Trophoblast cell (in vitro differentiated cells and primary cell): Measurements from ENCODE around the gene NTPCR.

Source experiments
- DNase-seq, 2 donors: peaks; one replicate each; pipeline ENCODE4 v3.0.0-alpha.2; 2016
- H2AFZ ChIP-seq: 2 replicates; pipeline ENCODE4 v1.6.1; 2013; ENCODE audit warnings: low read length, moderate library complexity, mild to moderate bottlenecking; ENCODE audit not compliant: insufficient read depth, poor library complexity
- H2AK5ac ChIP-seq: 2 replicates; pipeline ENCODE4 v1.6.1; 2013; ENCODE audit warnings: mild to moderate bottlenecking, low read length
- H2BK120ac ChIP-seq: 2 replicates; pipeline ENCODE4 v1.6.1; 2013; ENCODE audit warnings: low read length, mild to moderate bottlenecking, moderate library complexity; ENCODE audit not compliant: insufficient read depth, poor library complexity
- H2BK12ac ChIP-seq: 2 replicates; pipeline ENCODE4 v1.6.1; 2013; ENCODE audit warnings: mild to moderate bottlenecking, low read length, moderate library complexity
- H2BK5ac ChIP-seq: 2 replicates; pipeline ENCODE4 v1.6.1; 2013; ENCODE audit warnings: low read length, low read depth, moderate library complexity, mild to moderate bottlenecking; ENCODE audit not compliant: poor library complexity
- H3K14ac ChIP-seq: 2 replicates; pipeline ENCODE4 v1.6.1; 2013; ENCODE audit warnings: mild to moderate bottlenecking, low read length
- H3K18ac ChIP-seq: 2 replicates; pipeline ENCODE4 v1.6.1; 2013; ENCODE audit warnings: mild to moderate bottlenecking, low read length
- H3K23ac ChIP-seq: 2 replicates; pipeline ENCODE4 v1.6.1; 2013; ENCODE audit warnings: low read length
- H3K27ac ChIP-seq: 2 replicates; pipeline ENCODE4 v1.5.1; 2013; ENCODE audit warnings: low read depth, mild to moderate bottlenecking, inconsistent platforms, low read length, moderate library complexity
- H3K27me3 ChIP-seq: 2 replicates; pipeline ENCODE4 v1.6.1; 2013; ENCODE audit warnings: inconsistent platforms, mild to moderate bottlenecking, low read length, moderate library complexity; ENCODE audit not compliant: insufficient read depth
- H3K36me3 ChIP-seq, 2 experiments: 1 replicate in 1 of 2; 2 replicates in 1 of 2; pipeline ENCODE4 v1.6.1; 2013; ENCODE audit warnings: low read length in 2 of 2, mild to moderate bottlenecking in 2 of 2, moderate library complexity in 1 of 2; ENCODE audit not compliant: insufficient read depth in 2 of 2, control insufficient read depth in 1 of 2
- H3K4ac ChIP-seq: 2 replicates; pipeline ENCODE4 v1.6.1; 2013; ENCODE audit warnings: low read depth, mild to moderate bottlenecking, low read length, moderate library complexity
- H3K4me1 ChIP-seq, 2 experiments: 1 replicate in 1 of 2; 2 replicates in 1 of 2; pipeline ENCODE4 v1.6.1; 2013; ENCODE audit warnings: low read length in 2 of 2, mild to moderate bottlenecking in 2 of 2, moderate library complexity in 1 of 2; ENCODE audit not compliant: insufficient read depth in 2 of 2, control insufficient read depth in 1 of 2
- H3K4me2 ChIP-seq: 2 replicates; pipeline ENCODE4 v1.6.1; 2013; ENCODE audit warnings: inconsistent platforms, mild to moderate bottlenecking, low read length, moderate library complexity
- H3K4me3 ChIP-seq: 2 replicates; pipeline ENCODE4 v1.5.1; 2013; ENCODE audit warnings: mild to moderate bottlenecking, low read depth, low read length, inconsistent platforms
- H3K79me1 ChIP-seq: one replicate; pipeline ENCODE4 v1.6.1; 2013; ENCODE audit warnings: low read length
- H3K79me2 ChIP-seq: 2 replicates; pipeline ENCODE4 v1.6.1; 2013; ENCODE audit warnings: low read length, mild to moderate bottlenecking; ENCODE audit not compliant: control insufficient read depth, insufficient read depth, poor library complexity
- H3K9ac ChIP-seq: 2 replicates; pipeline ENCODE4 v1.6.1; 2013; ENCODE audit warnings: mild to moderate bottlenecking, low read length
- H3K9me3 ChIP-seq: 2 replicates; pipeline ENCODE4 v1.6.1; 2013; ENCODE audit warnings: low read depth, mild to moderate bottlenecking, control low read depth, inconsistent platforms, low read length; ENCODE audit not compliant: insufficient read depth
- H4K12ac ChIP-seq: 2 replicates; pipeline ENCODE4 v1.6.1; 2013; ENCODE audit warnings: low read depth, mild to moderate bottlenecking, low read length, moderate library complexity
- H4K8ac ChIP-seq: 2 replicates; pipeline ENCODE4 v1.6.1; 2013; ENCODE audit warnings: low read depth, mild to moderate bottlenecking, low read length, moderate library complexity
- H4K91ac ChIP-seq: one replicate; pipeline ENCODE4 v1.6.1; 2013; ENCODE audit warnings: low read depth, mild to moderate bottlenecking, low read length, moderate library complexity
- WGBS: extraction: QIAGEN DNeasy Blood & Tissue Kit; methylation state at CpG from one replicate; pipeline ENCODE4 v1.1.7; 2013; ENCODE audit warnings: missing lambda C conversion rate; ENCODE audit not compliant: insufficient read length, insufficient coverage; ENCODE audit errors: extremely low coverage; 5-methylcytosine and 5-hydroxymethylcytosine counted together

NTPCR gene

GRCh38 chr1:233006108-233006507 is 55.7 kb downstream of the NTPCR start:
- DNase-seq: no peak
- H2AFZ ChIP-seq: no peak overlapping the region
- no peak overlapping the region for H3K9ac ChIP-seq
- no peak overlapping the region for H2AK5ac ChIP-seq
- no peak overlapping the region for H3K18ac ChIP-seq
- H3K4me2 ChIP-seq: no peak overlapping the region
- H3K79me2 ChIP-seq: no peaks in the 10 kb centered on the region
- no peak overlapping the region for H3K27ac ChIP-seq
- no peaks in the 10 kb centered on the region for H3K79me1 ChIP-seq
- H3K4me3 ChIP-seq: no peak overlapping the region
- H4K12ac ChIP-seq: no peak overlapping the region
- H2BK120ac ChIP-seq: no peak overlapping the region
- no peak overlapping the region for H4K91ac ChIP-seq
- H3K4ac ChIP-seq: no peak overlapping the region
- no CpG with 5 or more reads among the region's 6 CpGs for WGBS
- H3K9me3 ChIP-seq: peaks cover 3% of the 10 kb centered on the region
- no peak overlapping the region for H2BK5ac ChIP-seq
- no peak overlapping the region for H3K14ac ChIP-seq
- no peak overlapping the region for H4K8ac ChIP-seq
- H3K27me3 ChIP-seq: no peaks in the 10 kb centered on the region
- H3K36me3 ChIP-seq: no peaks in the 10 kb centered on the region
- no peak overlapping the region for H3K23ac ChIP-seq
- peaks cover 0 to 2% of the 10 kb centered on the region in 2 experiments for H3K4me1 ChIP-seq
- H2BK12ac ChIP-seq: no peak overlapping the region

DNA sequence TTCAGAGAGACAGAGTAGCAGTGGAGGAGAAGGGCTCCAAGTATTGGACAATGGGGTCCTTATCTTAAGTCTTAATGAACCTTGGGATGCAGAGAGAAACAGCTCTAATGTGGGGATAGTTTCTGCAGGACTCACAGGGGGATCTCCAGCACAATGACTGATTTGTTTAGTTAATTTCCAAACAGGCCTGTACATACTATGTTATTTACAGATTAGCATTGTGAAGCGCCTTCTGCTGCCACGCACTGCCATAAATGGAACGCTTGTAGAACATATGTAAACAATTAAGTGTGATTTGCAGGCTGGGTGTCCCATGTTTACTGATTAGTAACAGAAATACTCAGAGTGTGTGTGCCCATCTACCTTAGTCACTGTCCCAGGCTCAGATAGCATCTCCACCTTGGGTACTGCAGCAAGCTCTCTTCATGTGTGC is 56.1 kb downstream of the NTPCR start:
- DNase-seq: no peak
- Histone ChIP-seq H2AFZ (no peak overlapping the region), H3K9me3 (peaks cover 3% of the 10 kb centered on the region), H3K14ac (no peak overlapping the region), H2BK5ac (no peak overlapping the region), H2BK120ac (no peak overlapping the region), H3K4me1 (peaks cover 0 to 2% of the 10 kb centered on the region in 2 experiments), H4K8ac (no peak overlapping the region), H2AK5ac (no peak overlapping the region), H3K18ac (no peak overlapping the region), H4K12ac (no peak overlapping the region), H3K79me1 (no peaks in the 10 kb centered on the region), H3K36me3 (no peaks in the 10 kb centered on the region), H3K4me2 (no peak overlapping the region), H3K4ac (no peak overlapping the region), H3K23ac (no peak overlapping the region), H3K79me2 (no peaks in the 10 kb centered on the region), H3K27ac (no peak overlapping the region), H3K9ac (no peak overlapping the region), H2BK12ac (no peak overlapping the region), H3K27me3 (no peaks in the 10 kb centered on the region), H4K91ac (no peak overlapping the region), H3K4me3 (no peak overlapping the region)
- WGBS: no CpG with 5 or more reads among the region's 3 CpGs

- no peak overlapping the region for H2BK12ac ChIP-seq
- no peak overlapping the region for H3K27ac ChIP-seq
- H2BK120ac ChIP-seq: no peak overlapping the region
- H3K18ac ChIP-seq: no peak overlapping the region
- H2AFZ ChIP-seq: no peak overlapping the region
- peaks cover 0 to 2% of the 10 kb centered on the region in 2 experiments for H3K4me1 ChIP-seq
- peaks cover 3% of the 10 kb centered on the region for H3K9me3 ChIP-seq
- H4K12ac ChIP-seq: no peak overlapping the region
- DNase-seq: no peak
- H4K8ac ChIP-seq: no peak overlapping the region
- H3K23ac ChIP-seq: no peak overlapping the region
- WGBS: no CpG with 5 or more reads among the region's 3 CpGs
- no peaks in the 10 kb centered on the region for H3K27me3 ChIP-seq
- no peak overlapping the region for H3K4ac ChIP-seq
- H3K79me2 ChIP-seq: no peaks in the 10 kb centered on the region
- no peak overlapping the region for H4K91ac ChIP-seq
- no peak overlapping the region for H3K14ac ChIP-seq
- no peak overlapping the region for H3K4me2 ChIP-seq
- H3K9ac ChIP-seq: no peak overlapping the region
- H3K79me1 ChIP-seq: no peaks in the 10 kb centered on the region
- H2BK5ac ChIP-seq: no peak overlapping the region
- H2AK5ac ChIP-seq: no peak overlapping the region
- H3K36me3 ChIP-seq: no peaks in the 10 kb centered on the region
- H3K4me3 ChIP-seq: no peak overlapping the region
Observed at GRCh38 chr1:233010146-233010545, 59.7 kb downstream of the NTPCR start.

GRCh38 chr1:233012021-233012420 is 61.6 kb downstream of the NTPCR start:
- Histone ChIP-seq H3K18ac (no peak overlapping the region), H2AFZ (no peak overlapping the region), H3K23ac (no peak overlapping the region), H2BK120ac (no peak overlapping the region), H3K9ac (no peak overlapping the region), H4K12ac (no peak overlapping the region), H3K9me3 (peaks cover 3% of the 10 kb centered on the region), H4K8ac (no peak overlapping the region), H3K27me3 (no peaks in the 10 kb centered on the region), H2AK5ac (no peak overlapping the region), H4K91ac (no peak overlapping the region), H3K4ac (no peak overlapping the region), H3K79me1 (no peaks in the 10 kb centered on the region), H2BK12ac (no peak overlapping the region), H2BK5ac (no peak overlapping the region), H3K27ac (no peak overlapping the region), H3K4me2 (no peak overlapping the region), H3K36me3 (no peaks in the 10 kb centered on the region), H3K14ac (no peak overlapping the region), H3K4me3 (no peak overlapping the region), H3K79me2 (no peaks in the 10 kb centered on the region), H3K4me1 (no peaks in the 10 kb centered on the region)
- no CpG with 5 or more reads among the region's 1 CpG for WGBS
- no peak for DNase-seq
